HG02610 (cell line): ENCODE results near the gene UPK3BL2.
"Not testable (repeated sequence)": the region's sequence is repeated elsewhere in the genome, so short reads cannot be mapped to it uniquely, and the experiment has no call there.

Experiments
- ATAC-seq: cut with Tn5 transposase; IDR thresholded peaks from one replicate; pipeline ENCODE4 v1.9.1; 2021; ENCODE audit warnings: mild to moderate bottlenecking, moderate library complexity; ENCODE audit not compliant: unreplicated experiment

The UPK3BL2 gene

GRCh38 chr7:102494473-102495149 lies 48.9 kb downstream of the UPK3BL2 start:
- ATAC-seq, result peak; percentile 72

DNA sequence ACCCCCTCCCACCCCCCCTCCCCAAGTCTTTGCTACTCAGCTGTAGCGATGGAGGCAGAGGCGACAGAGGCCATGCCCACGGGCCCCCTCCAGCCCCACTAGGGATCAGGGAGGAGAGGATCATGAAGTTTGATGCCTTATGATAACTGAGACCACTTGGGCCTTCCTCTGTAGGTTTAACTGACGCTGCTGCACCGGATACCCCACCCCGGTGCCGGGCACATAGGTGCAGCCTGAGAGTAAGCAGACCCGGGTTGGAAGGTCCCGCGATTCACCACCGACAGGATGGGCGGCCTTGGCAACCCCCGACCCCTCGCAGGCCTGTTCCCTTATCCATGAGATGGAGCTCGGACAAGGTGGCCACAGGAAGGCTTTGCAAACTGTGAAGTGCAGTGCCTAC lies 49.5 kb downstream of the UPK3BL2 start:
- not testable (repeated sequence) for ATAC-seq

- ATAC-seq, result peak; percentile 36
Observed at GRCh38 chr7:102493220-102493935, 50.1 kb downstream of the UPK3BL2 start.

GRCh38 chr7:102490529-102491075 lies 52.9 kb downstream of the UPK3BL2 start:
- peak; percentile 40 for ATAC-seq
